Type B pancreatic cell (in vitro differentiated cells): ENCODE data around the gene ERCC6. TPM values are rescaled to one million over a fixed set of nuclear protein-coding genes. Genes with fewer than 3 reads are reported as not detected.

Source experiments
- DNase-seq: peaks from one replicate; pipeline ENCODE4 v3.0.0; 2021; ENCODE audit warnings: mixed read lengths; ENCODE audit not compliant: unreplicated experiment; ENCODE audit errors: extremely low spot score
- H3K27ac Mint-ChIP-seq: 2 replicates; pipeline ENCODE4 v1.8.0; 2021; ENCODE audit warnings: mild to moderate bottlenecking, mixed read lengths
- H3K27me3 Mint-ChIP-seq: 2 replicates; pipeline ENCODE4 v1.8.0; 2021; ENCODE audit warnings: mixed read lengths
- H3K36me3 Mint-ChIP-seq: 2 replicates; pipeline ENCODE4 v1.8.0; 2021; ENCODE audit warnings: mixed read lengths
- H3K4me1 Mint-ChIP-seq: one replicate; pipeline ENCODE4 v1.8.0; 2021; ENCODE audit warnings: mixed read lengths; ENCODE audit not compliant: unreplicated experiment
- H3K4me3 Mint-ChIP-seq: 2 replicates; pipeline ENCODE4 v1.8.0; 2021; ENCODE audit warnings: mild to moderate bottlenecking, mixed read lengths
- H3K9me3 Mint-ChIP-seq: 2 replicates; pipeline ENCODE4 v1.8.0; 2021; ENCODE audit warnings: mixed read lengths
- total RNA-seq: library from RNA; stranded (reverse); gene quantifications from 2 replicates; pipeline ENCODE4 v1.2.1, GENCODE V29; 2021; ENCODE audit warnings: low replicate concordance
- TF ChIP-seq, protein P1 (sequence below): fragments of 200-600 bp; sonication (generic); conservative IDR thresholded peaks from 2 replicates; pipeline ENCODE4 v1.5.0; 2021; ENCODE audit warnings: antibody characterized with exemption, mild to moderate bottlenecking

Gene ERCC6
- total RNA-seq, 1 donor from 2014 or later, result 28.5 TPM

DNA sequence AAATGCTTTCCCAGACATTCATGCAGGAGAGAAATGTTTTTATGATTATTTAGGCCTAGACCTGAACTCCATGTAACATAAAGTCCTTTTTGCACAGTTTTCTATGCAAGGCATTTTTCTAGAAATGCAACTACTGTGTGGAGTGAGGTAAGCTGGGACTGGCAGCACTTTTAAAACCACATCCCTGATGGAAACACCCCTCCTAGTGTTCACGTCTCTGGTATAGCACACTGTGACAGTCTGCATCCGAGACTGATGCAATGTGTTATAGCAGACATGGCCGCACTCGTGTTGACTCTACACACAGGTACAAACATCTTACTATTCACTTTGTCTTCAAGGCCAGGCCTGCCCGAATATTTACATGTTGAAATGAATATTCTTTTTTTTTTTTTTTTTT lies 19.3 kb upstream of the ERCC6 start:
- TF ChIP-seq, protein P1, sequence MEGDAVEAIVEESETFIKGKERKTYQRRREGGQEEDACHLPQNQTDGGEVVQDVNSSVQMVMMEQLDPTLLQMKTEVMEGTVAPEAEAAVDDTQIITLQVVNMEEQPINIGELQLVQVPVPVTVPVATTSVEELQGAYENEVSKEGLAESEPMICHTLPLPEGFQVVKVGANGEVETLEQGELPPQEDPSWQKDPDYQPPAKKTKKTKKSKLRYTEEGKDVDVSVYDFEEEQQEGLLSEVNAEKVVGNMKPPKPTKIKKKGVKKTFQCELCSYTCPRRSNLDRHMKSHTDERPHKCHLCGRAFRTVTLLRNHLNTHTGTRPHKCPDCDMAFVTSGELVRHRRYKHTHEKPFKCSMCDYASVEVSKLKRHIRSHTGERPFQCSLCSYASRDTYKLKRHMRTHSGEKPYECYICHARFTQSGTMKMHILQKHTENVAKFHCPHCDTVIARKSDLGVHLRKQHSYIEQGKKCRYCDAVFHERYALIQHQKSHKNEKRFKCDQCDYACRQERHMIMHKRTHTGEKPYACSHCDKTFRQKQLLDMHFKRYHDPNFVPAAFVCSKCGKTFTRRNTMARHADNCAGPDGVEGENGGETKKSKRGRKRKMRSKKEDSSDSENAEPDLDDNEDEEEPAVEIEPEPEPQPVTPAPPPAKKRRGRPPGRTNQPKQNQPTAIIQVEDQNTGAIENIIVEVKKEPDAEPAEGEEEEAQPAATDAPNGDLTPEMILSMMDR, result no peak
- no peak overlapping the region for H3K27ac Mint-ChIP-seq
- DNase-seq, result no peak
- peaks cover 6% of the 10 kb centered on the region for H3K27me3 Mint-ChIP-seq
- H3K4me3 Mint-ChIP-seq, result no peak overlapping the region
- H3K36me3 Mint-ChIP-seq, result no peaks in the 10 kb centered on the region
- H3K9me3 Mint-ChIP-seq, result peaks cover 2% of the 10 kb centered on the region
- no peaks in the 10 kb centered on the region for H3K4me1 Mint-ChIP-seq

DNA sequence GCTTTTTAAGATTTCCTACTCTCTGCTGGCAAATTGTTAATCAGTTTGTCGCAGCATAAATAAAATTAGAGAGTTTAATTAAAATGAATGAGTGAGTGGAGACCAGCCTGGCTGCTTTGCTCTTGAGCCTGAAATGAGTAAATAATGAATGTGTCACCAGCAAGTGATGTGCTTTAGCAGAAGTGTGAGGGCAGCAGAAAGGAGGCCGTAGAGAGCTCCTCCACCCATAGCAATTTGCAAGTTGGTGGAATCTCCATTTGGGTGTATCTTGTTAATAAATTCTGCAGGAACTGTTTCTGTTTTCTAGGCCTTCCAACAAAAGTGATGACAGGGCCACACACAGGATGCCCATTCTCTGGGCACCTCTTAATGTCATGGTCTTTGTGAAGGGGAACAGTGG lies 18.8 kb upstream of the ERCC6 start:
- no peak for DNase-seq
- Mint-ChIP-seq H3K36me3 (no peaks in the 10 kb centered on the region), H3K9me3 (peaks cover 6% of the 10 kb centered on the region), H3K4me1 (no peaks in the 10 kb centered on the region), H3K4me3 (no peak overlapping the region), H3K27ac (no peak overlapping the region), H3K27me3 (peaks cover 9% of the 10 kb centered on the region)
- TF ChIP-seq, protein P1, result no peak

DNA sequence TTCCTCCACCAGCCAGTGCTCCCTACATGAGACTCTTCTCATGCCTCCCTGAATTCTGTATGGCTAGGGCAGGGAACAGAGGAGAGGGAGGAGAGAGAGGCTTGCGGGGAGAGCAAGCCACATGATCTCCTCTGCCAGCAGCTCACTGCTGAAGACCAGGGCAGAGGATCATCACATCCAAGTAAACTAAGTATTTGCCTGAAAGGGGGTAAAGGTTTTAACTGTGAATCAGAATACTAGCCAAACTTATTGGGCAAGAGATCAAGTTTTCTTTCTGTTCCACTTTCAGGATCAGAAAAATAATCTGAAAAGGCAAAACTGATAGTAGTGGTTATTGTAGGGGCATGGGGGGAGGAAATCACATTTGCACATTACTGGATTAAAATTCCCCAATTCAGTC lies 17.8 kb upstream of the ERCC6 start:
- Mint-ChIP-seq H3K9me3 (peaks cover 10% of the 10 kb centered on the region), H3K4me3 (no peak overlapping the region), H3K4me1 (no peaks in the 10 kb centered on the region), H3K27ac (no peak overlapping the region), H3K36me3 (no peaks in the 10 kb centered on the region), H3K27me3 (peaks cover 11% of the 10 kb centered on the region)
- TF ChIP-seq, protein P1, result no peak
- DNase-seq, result no peak

DNA sequence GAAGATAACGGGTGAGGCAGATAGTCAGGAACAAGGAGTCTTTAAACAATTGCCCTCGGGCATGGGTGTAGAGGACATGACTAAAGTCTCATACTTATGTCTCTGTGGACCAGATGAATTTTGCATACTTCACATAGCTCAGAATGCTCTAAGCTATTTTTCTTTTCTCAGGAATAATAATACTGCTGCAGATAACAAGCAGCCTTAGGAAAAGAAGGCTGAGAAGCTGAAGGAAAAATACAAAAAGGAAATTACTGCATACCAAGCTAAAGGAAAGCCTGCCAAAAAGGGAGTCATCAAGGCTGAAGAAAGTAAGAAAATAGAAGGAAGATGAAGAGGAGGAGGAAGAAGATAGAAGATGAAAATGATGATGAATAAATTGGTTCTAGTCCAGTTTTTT lies 13.4 kb upstream of the ERCC6 start:
- TF ChIP-seq, protein P1, result no peak
- DNase-seq, result no peak
- peaks cover 5% of the 10 kb centered on the region for H3K4me1 Mint-ChIP-seq
- H3K27ac Mint-ChIP-seq, result peak overlapping the region; percentile 52
- H3K9me3 Mint-ChIP-seq, result peaks cover 14% of the 10 kb centered on the region
- H3K36me3 Mint-ChIP-seq, result no peaks in the 10 kb centered on the region
- H3K4me3 Mint-ChIP-seq, result no peak overlapping the region
- H3K27me3 Mint-ChIP-seq, result peaks cover 9% of the 10 kb centered on the region

DNA sequence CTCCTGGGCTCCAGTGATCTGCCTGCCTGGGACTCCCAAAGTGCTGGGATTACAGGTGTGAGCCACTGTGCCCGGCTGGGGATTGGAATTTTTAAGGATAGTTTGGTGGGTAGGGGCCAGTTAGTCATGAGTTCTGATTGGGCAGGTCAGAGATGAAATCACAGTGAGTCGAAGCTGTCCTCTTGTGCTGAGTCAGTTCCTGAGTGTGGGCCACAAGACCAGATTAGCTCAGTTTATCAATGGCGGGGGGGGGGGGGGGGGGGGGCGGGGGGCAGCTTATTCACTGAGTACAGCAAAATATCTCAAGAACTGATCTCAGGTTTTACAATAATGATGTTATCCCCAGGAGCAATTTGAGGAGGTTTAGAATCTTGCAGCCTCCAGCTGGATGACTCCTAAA lies 11.6 kb upstream of the ERCC6 start:
- Mint-ChIP-seq H3K36me3 (no peaks in the 10 kb centered on the region), H3K27ac (peak overlapping the region; percentile 89), H3K4me1 (peaks cover 5% of the 10 kb centered on the region), H3K27me3 (peaks cover 12% of the 10 kb centered on the region), H3K9me3 (peaks cover 14% of the 10 kb centered on the region), H3K4me3 (no peak overlapping the region)
- DNase-seq, result no peak
- TF ChIP-seq, protein P1, result no peak
